ENCODE data around the gene GSG1L.

GSG1L gene

GRCh38 chr16:27791404-27791719 lies 272.2 kb downstream of the GSG1L start:
- no peak for DNase-seq (ENCODE audit: low read depth in 2 of 2)

- no peak for DNase-seq (ENCODE audit: low read depth in 2 of 2)
These were observed 272.7 kb downstream of the GSG1L start for GRCh38 chr16:27790546-27791403.

GRCh38 chr16:27789595-27790241 lies 273.8 kb downstream of the GSG1L start:
- no peak for DNase-seq (ENCODE audit: low read depth in 2 of 2)

GRCh38 chr16:27789150-27789549 lies 274.4 kb downstream of the GSG1L start:
- no peak for DNase-seq (ENCODE audit: low read depth in 2 of 2)

- no peak for DNase-seq (ENCODE audit: low read depth in 2 of 2)
These were observed 275.8 kb downstream of the GSG1L start for GRCh38 chr16:27787665-27788064.

- DNase-seq (ENCODE audit: low read depth in 2 of 2), result no peak
These were observed 276.4 kb downstream of the GSG1L start for GRCh38 chr16:27786923-27787625.

GRCh38 chr16:27786221-27786922 lies 277.1 kb downstream of the GSG1L start:
- DNase-seq (ENCODE audit: low read depth in 2 of 2), result no peak

GRCh38 chr16:27785307-27785678 lies 278.2 kb downstream of the GSG1L start:
- DNase-seq (ENCODE audit: low read depth in 2 of 2), result no peak

GRCh38 chr16:27784351-27785306 lies 278.9 kb downstream of the GSG1L start:
- DNase-seq (ENCODE audit: low read depth in 2 of 2), result no peak

GRCh38 chr16:27781981-27782880 lies 281.3 kb downstream of the GSG1L start:
- DNase-seq (ENCODE audit: low read depth in 2 of 2), result no peak

GRCh38 chr16:27781195-27781524 lies 282.4 kb downstream of the GSG1L start:
- DNase-seq (ENCODE audit: low read depth in 2 of 2), result no peak

GRCh38 chr16:27780468-27781194 lies 282.9 kb downstream of the GSG1L start:
- DNase-seq (ENCODE audit: low read depth in 2 of 2), result no peak

- DNase-seq (ENCODE audit: low read depth in 2 of 2), result no peak
These were observed 283.8 kb downstream of the GSG1L start for GRCh38 chr16:27779641-27780164.

- no peak for DNase-seq (ENCODE audit: low read depth in 2 of 2)
These were observed 284.5 kb downstream of the GSG1L start for GRCh38 chr16:27778926-27779570.

GRCh38 chr16:27778171-27778925 lies 285.2 kb downstream of the GSG1L start:
- DNase-seq (ENCODE audit: low read depth in 2 of 2), result no peak

- no peak for DNase-seq (ENCODE audit: low read depth in 2 of 2)
These were observed 286.0 kb downstream of the GSG1L start for GRCh38 chr16:27777527-27777926.

- no peak for DNase-seq (ENCODE audit: low read depth in 2 of 2)
These were observed 286.8 kb downstream of the GSG1L start for GRCh38 chr16:27776556-27777225.

Data from activated CD4-positive, alpha-beta T cell treated with anti-CD3 and anti-CD28 coated beads for 24 hours (primary cell).